ENCODE measurements around the gene C4A. TPM values are rescaled to one million over a fixed set of nuclear protein-coding genes. Genes with fewer than 3 reads are reported as not detected.

The C4A gene
- total and polyA plus RNA-seq, 2 of the 13 experiments (the other 11 are each of a cell fraction or from before 2014, with no cell fraction given), result 165 to 478 TPM

GRCh38 chr6:31945507-31946369, 36.1 kb upstream of the C4A start, which contains the start of gene CFB (continued):
- TF ChIP-seq AFF4 (CRISPR knock-in tag; IDR thresholded peaks at IDR 0.05) (no peak; the same call in 1 of the 2 replicates), TFDP1 (CRISPR knock-in tag; IDR thresholded peaks at IDR 0.05; ENCODE audit: borderline replicate concordance) (peak; percentile 36; the same call in 1 of the 2 replicates), STAT6 (CRISPR knock-in tag; IDR thresholded peaks at IDR 0.05; ENCODE audit: borderline replicate concordance) (peak; percentile 93; the same call in 1 of the 2 replicates), PBX3 (CRISPR knock-in tag; IDR thresholded peaks at IDR 0.05; ENCODE audit: borderline replicate concordance) (no peak; the same call in 1 of the 2 replicates), ZNF362 (CRISPR knock-in tag; IDR thresholded peaks at IDR 0.05; ENCODE audit: borderline replicate concordance) (peak; percentile 62; the same call in 1 of the 2 replicates), ZNF709 (CRISPR knock-in tag; IDR thresholded peaks at IDR 0.05) (peak; percentile 7; the same call in 1 of the 2 replicates), FLYWCH1 (CRISPR knock-in tag; IDR thresholded peaks at IDR 0.05) (no peak), ZNF597 (CRISPR knock-in tag; IDR thresholded peaks at IDR 0.05) (no peak), ZNF331 (CRISPR knock-in tag; IDR thresholded peaks at IDR 0.05) (peak; percentile 88; the same call in 1 of the 2 replicates), TARDBP (CRISPR knock-in tag; IDR thresholded peaks at IDR 0.05) (peak; percentile 95), RBAK (CRISPR knock-in tag; IDR thresholded peaks at IDR 0.05) (peak; percentile 53; the same call in 1 of the 2 replicates), ZNF747 (CRISPR knock-in tag; IDR thresholded peaks at IDR 0.05; ENCODE audit: borderline replicate concordance) (peak; percentile 95)

Data from HepG2 (cell line).